Activated CD4-positive, alpha-beta T cell treated with anti-CD3 and anti-CD28 coated beads for 36 hours (primary cell): ENCODE data around the gene SPRING1. TPM values are rescaled to one million over a fixed set of nuclear protein-coding genes. Genes with fewer than 3 reads are reported as not detected.

Source experiments
- ATAC-seq: fragments of 200-7000 bp; cut with Tn5 transposase; one replicate; pipeline ENCODE4 v1.10.0; 2021; ENCODE audit warnings: mild to moderate bottlenecking, moderate library complexity
- CTCF ChIA-PET: fragments of 350-600 bp; sonication (Branson Sonifier 250); formaldehyde crosslinking; loops from one replicate; lab custom pipeline; 2021; ENCODE audit warnings: antibody characterized with exemption; lab: Charles Lee
- POLR2A ChIA-PET: fragments of 350-600 bp; sonication (Branson Sonifier 250); formaldehyde crosslinking; loops from one replicate; lab custom pipeline; 2021; ENCODE audit warnings: antibody characterized with exemption, inconsistent platforms; lab: Charles Lee
- DNase-seq: peaks from one replicate; pipeline ENCODE4 v3.0.0-alpha.2; 2020
- H3K27ac Mint-ChIP-seq: one replicate; pipeline ENCODE4 v1.8.0; 2021; ENCODE audit warnings: mixed read lengths
- H3K27me3 Mint-ChIP-seq: one replicate; pipeline ENCODE4 v1.8.0; 2021; ENCODE audit warnings: mixed read lengths
- H3K36me3 Mint-ChIP-seq: one replicate; pipeline ENCODE4 v1.8.0; 2021; ENCODE audit warnings: low read depth, mixed read lengths
- H3K4me1 Mint-ChIP-seq: one replicate; pipeline ENCODE4 v1.8.0; 2021; ENCODE audit warnings: mixed read lengths
- H3K4me3 Mint-ChIP-seq: one replicate; pipeline ENCODE4 v1.8.0; 2021; ENCODE audit warnings: mild to moderate bottlenecking, moderate library complexity, mixed read lengths
- H3K9me3 Mint-ChIP-seq: one replicate; pipeline ENCODE4 v1.8.0; 2021; ENCODE audit warnings: low read depth, mixed read lengths
- intact Hi-C, 2 experiments: fragments of 100-400 bp; cut with DNase I in 1 of 2; cut with micrococcal nuclease in 1 of 2; formaldehyde crosslinking; loops; one replicate each; pipeline versions ENCODE4 v1.14.2 to v1.15.1; 2022 to 2024; cut with DNase I, micrococcal nuclease
- total RNA-seq, 2 experiments: library from RNA; stranded (reverse); gene quantifications; one replicate each; pipeline ENCODE4 v1.2.3, GENCODE V29; 2021

SPRING1 gene
- total RNA-seq = 10 to 100 TPM; 15.3 to 17.4 TPM

- Mint-ChIP-seq H3K27me3 (no peaks in the 10 kb centered on the region), H3K27ac (peak within 1 kb of the TSS; percentile 61), H3K4me1 (peaks cover 22% of the 10 kb centered on the region), H3K9me3 (no peaks in the 10 kb centered on the region), H3K4me3 (peak within 1 kb of the TSS; percentile 85), H3K36me3 (peaks cover 15% of the 10 kb centered on the region)
- ATAC-seq (peak; percentile 99), DNase-seq (peak; percentile 99)
- intact Hi-C loops = loop anchor here (1.0 to 10.0 kb wide), 12 partner anchors 81 to 1635 kb away; partner anchors contain the start of genes FBXO21 (in 2 of the 2), MED13L (in 1 of the 2), RFC5 (in 1 of the 2) and TAOK3 (in 1 of the 2)
- CTCF ChIA-PET = no interaction called here
- POLR2A ChIA-PET = no interaction called here
Measured at GRCh38 chr12:116737774-116738657, at the start of gene SPRING1, which contains the start of gene RNFT2. Gene SPRING1 (minus strand): TSS chr12:116738069. CDS start chr12:116737900, 169 bp downstream. Gene RNFT2 (plus strand): TSS chr12:116738315. CDS start chr12:116740498, 2,183 bp downstream.

DNA sequence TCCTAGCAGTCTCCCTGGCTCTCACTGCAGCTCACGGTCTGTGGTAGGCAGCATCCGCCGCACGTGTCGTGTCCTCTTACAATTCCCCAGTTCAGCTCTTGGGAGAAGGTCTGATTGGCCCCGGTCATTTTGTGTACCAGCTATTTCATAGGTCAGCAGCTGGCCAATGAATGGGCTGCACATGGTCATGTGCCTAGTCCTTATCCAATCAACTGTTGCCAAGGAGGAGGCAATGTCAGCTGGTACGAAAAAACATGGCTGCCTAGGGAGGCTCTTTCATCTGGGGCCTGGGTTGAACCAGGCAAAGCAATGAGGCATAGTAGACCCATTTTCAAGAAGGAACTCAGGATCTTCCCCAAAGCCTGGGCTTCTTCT, 46.4 kb upstream of the SPRING1 start:
- Mint-ChIP-seq H3K27me3 (no peaks in the 10 kb centered on the region), H3K4me3 (no peak overlapping the region), H3K36me3 (peaks cover 26% of the 10 kb centered on the region), H3K27ac (no peak overlapping the region), H3K4me1 (no peaks in the 10 kb centered on the region), H3K9me3 (no peaks in the 10 kb centered on the region)
- ChIA-PET POLR2A (no interaction called here), CTCF (interaction anchor here (0.5 to 0.6 kb wide), 2 partner anchors 325 to 332 kb away, joined by 3 read pairs; no protein-coding TSS in a partner anchor)
- ATAC-seq (peak; percentile 39), DNase-seq (no peak)
- intact Hi-C loops = no loop called here

- Mint-ChIP-seq H3K4me3 (no peak overlapping the region), H3K4me1 (no peaks in the 10 kb centered on the region), H3K27me3 (no peaks in the 10 kb centered on the region), H3K27ac (no peak overlapping the region), H3K36me3 (peaks cover 26% of the 10 kb centered on the region), H3K9me3 (no peaks in the 10 kb centered on the region)
- ATAC-seq = no peak
- ChIA-PET CTCF (interaction anchor here (0.5 to 0.6 kb wide), 2 partner anchors 326 to 332 kb away, joined by 3 read pairs; no protein-coding TSS in a partner anchor), POLR2A (no interaction called here)
- intact Hi-C loops = no loop called here
- DNase-seq = no peak
Measured at GRCh38 chr12:116783525-116784237, 45.8 kb upstream of the SPRING1 start.

- Mint-ChIP-seq H3K36me3 (peaks cover 19% of the 10 kb centered on the region), H3K9me3 (no peaks in the 10 kb centered on the region), H3K4me1 (no peaks in the 10 kb centered on the region), H3K4me3 (no peak overlapping the region), H3K27me3 (no peaks in the 10 kb centered on the region), H3K27ac (no peak overlapping the region)
- ChIA-PET POLR2A (no interaction called here), CTCF (interaction anchor here (0.5 kb wide), 1 partner anchor 421 kb away, joined by 3 read pairs; no protein-coding TSS in a partner anchor)
- DNase-seq (no peak), ATAC-seq (no peak)
- intact Hi-C loops = no loop called here
Measured at GRCh38 chr12:116780942-116781341, 43.1 kb upstream of the SPRING1 start.

DNA sequence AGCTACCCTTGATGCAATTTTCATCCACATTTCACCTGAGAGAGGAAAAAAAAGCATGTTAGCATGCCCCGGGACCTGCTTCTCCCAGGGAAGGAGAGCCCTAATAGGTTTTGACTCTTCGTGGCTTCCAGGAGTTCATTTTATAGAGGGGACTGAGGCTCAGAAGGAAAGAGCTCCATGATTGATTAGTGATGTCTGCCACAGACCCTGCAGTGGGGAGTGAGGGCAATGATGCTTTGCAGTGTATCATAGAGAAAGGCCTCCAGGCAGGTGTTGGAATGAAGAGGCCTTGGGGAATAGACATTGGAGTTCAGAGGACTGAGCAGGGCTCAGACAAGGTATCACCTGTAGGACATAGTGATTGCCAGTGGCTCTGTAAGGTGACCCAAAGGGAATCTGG, 41.7 kb upstream of the SPRING1 start:
- ATAC-seq (no peak), DNase-seq (no peak)
- Mint-ChIP-seq H3K27me3 (no peaks in the 10 kb centered on the region), H3K27ac (no peak overlapping the region), H3K36me3 (peaks cover 15% of the 10 kb centered on the region), H3K9me3 (no peaks in the 10 kb centered on the region), H3K4me1 (no peaks in the 10 kb centered on the region), H3K4me3 (no peak overlapping the region)
- POLR2A ChIA-PET = no interaction called here
- CTCF ChIA-PET = no interaction called here
- intact Hi-C loops = no loop called here

GRCh38 chr12:116777245-116777644, 39.4 kb upstream of the SPRING1 start:
- H3K36me3 Mint-ChIP-seq = peaks cover 14% of the 10 kb centered on the region
- CTCF ChIA-PET = no interaction called here
- ATAC-seq = no peak

DNA sequence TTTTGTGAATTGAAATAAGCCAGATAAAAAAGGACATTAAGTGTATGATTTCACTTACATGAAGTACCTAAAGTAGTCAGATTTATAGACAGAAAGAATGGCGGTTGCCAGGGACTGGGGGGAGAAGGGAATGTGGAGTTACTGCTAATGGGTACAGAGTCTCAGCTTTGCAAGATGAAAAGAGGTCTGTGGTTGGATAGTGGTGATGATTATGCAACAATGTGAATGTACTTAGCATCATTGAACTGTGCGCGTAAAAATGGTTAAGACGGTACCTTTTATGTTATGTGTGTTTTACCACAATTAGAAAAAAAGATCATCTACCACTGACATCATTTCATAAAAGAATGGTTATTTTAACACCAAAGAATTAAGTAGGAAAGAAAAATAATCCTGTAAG, 36.2 kb upstream of the SPRING1 start:
- CTCF ChIA-PET = no interaction called here
- no peaks in the 10 kb centered on the region for H3K27me3 Mint-ChIP-seq
- DNase-seq (no peak), ATAC-seq (no peak)
- peaks cover 9% of the 10 kb centered on the region for H3K36me3 Mint-ChIP-seq
- no peak overlapping the region for H3K27ac Mint-ChIP-seq
- intact Hi-C loops = no loop called here
- H3K4me3 Mint-ChIP-seq = no peak overlapping the region
- POLR2A ChIA-PET = no interaction called here
- no peaks in the 10 kb centered on the region for H3K9me3 Mint-ChIP-seq
- no peaks in the 10 kb centered on the region for H3K4me1 Mint-ChIP-seq

More at GRCh38 chr12:116777245-116777644, 39.4 kb upstream of the SPRING1 start:
- Mint-ChIP-seq H3K9me3 (no peaks in the 10 kb centered on the region), H3K4me1 (no peaks in the 10 kb centered on the region), H3K27ac (no peak overlapping the region), H3K27me3 (no peaks in the 10 kb centered on the region), H3K4me3 (no peak overlapping the region)
- POLR2A ChIA-PET = no interaction called here
- intact Hi-C loops = no loop called here
- DNase-seq = no peak

- Mint-ChIP-seq H3K4me3 (no peak overlapping the region), H3K36me3 (peaks cover 9% of the 10 kb centered on the region), H3K9me3 (no peaks in the 10 kb centered on the region), H3K27me3 (no peaks in the 10 kb centered on the region), H3K4me1 (no peaks in the 10 kb centered on the region), H3K27ac (no peak overlapping the region)
- DNase-seq (no peak), ATAC-seq (no peak)
- ChIA-PET POLR2A (no interaction called here), CTCF (no interaction called here)
- intact Hi-C loops = no loop called here
Measured at GRCh38 chr12:116773276-116773731, 35.4 kb upstream of the SPRING1 start.

GRCh38 chr12:116771651-116772050, 33.8 kb upstream of the SPRING1 start:
- Mint-ChIP-seq H3K4me1 (no peaks in the 10 kb centered on the region), H3K27ac (no peak overlapping the region), H3K36me3 (peaks cover 9% of the 10 kb centered on the region), H3K4me3 (no peak overlapping the region), H3K9me3 (no peaks in the 10 kb centered on the region), H3K27me3 (no peaks in the 10 kb centered on the region)
- no peak for DNase-seq
- POLR2A ChIA-PET = no interaction called here
- CTCF ChIA-PET = no interaction called here
- intact Hi-C loops = no loop called here
- ATAC-seq = no peak

DNA sequence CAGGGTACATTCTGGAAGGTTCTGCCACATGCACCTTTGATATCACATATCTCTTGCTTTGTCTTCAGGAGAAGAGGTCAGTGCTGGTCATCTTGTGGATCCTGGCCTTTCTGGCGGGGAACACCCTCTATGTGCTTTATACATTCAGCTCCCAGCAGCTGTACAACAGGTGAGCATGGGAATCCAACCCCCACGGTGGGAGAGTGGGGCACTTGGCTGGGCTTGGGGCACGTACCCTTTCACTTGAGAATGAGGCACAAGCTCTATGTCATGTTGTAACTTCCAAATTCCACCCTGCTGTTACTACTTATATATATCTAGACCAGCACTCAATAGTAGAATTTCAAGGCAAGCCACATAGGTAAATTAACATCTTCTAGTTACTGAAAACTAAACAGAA, 28.9 kb upstream of the SPRING1 start:
- peaks cover 3% of the 10 kb centered on the region for H3K36me3 Mint-ChIP-seq
- no peak overlapping the region for H3K4me3 Mint-ChIP-seq
- POLR2A ChIA-PET = no interaction called here
- no peaks in the 10 kb centered on the region for H3K9me3 Mint-ChIP-seq
- ATAC-seq (no peak), DNase-seq (no peak)
- CTCF ChIA-PET = no interaction called here
- intact Hi-C loops = no loop called here
- H3K27me3 Mint-ChIP-seq = no peaks in the 10 kb centered on the region
- H3K27ac Mint-ChIP-seq = no peak overlapping the region
- H3K4me1 Mint-ChIP-seq = no peaks in the 10 kb centered on the region

DNA sequence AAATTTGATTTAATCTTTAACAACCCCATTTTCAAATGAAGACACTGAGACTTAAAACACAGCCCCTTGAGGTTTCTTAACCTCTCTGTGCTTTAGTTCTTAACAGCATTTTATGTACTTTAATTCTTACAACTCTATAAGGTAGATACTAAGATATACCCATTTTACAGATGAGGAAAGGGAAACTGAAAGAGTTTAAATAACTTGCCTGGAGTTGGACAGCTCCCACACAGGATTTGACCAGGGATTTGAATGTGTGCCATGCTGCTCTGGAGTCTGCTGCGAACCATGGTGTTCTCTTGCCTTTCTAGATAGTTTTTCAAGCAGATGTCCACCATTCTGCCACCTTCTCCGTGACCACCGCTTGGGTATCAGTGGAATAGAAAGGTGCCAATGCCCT, 28.4 kb upstream of the SPRING1 start:
- H3K27me3 Mint-ChIP-seq = no peaks in the 10 kb centered on the region
- ChIA-PET CTCF (no interaction called here), POLR2A (no interaction called here)
- no peak overlapping the region for H3K4me3 Mint-ChIP-seq
- ATAC-seq (no peak), DNase-seq (no peak)
- intact Hi-C loops = no loop called here
- H3K4me1 Mint-ChIP-seq = no peaks in the 10 kb centered on the region
- no peaks in the 10 kb centered on the region for H3K9me3 Mint-ChIP-seq
- peaks cover 3% of the 10 kb centered on the region for H3K36me3 Mint-ChIP-seq
- no peak overlapping the region for H3K27ac Mint-ChIP-seq
